ENCODE measurements around the gene FBXL7. TPM values are rescaled to one million over a fixed set of nuclear protein-coding genes. Genes with fewer than 3 reads are reported as not detected.

Gene FBXL7
- total RNA-seq, 1 experiment from 2014 or later: not detected

- Histone ChIP-seq H3K27me3 (ENCODE audit: control insufficient read depth, insufficient read depth, low read length) (no peaks in the 10 kb centered on the region), H3K4me1 (ENCODE audit: control insufficient read depth, insufficient read depth, low read length) (no peaks in the 10 kb centered on the region), H3K27ac (ENCODE audit: low read length) (no peak overlapping the region), H3K36me3 (ENCODE audit: control insufficient read depth, insufficient read depth, low read length) (no peaks in the 10 kb centered on the region), H3K9me3 (ENCODE audit: control insufficient read depth, insufficient read depth, low read depth, low read length) (no peaks in the 10 kb centered on the region), H3K4me3 (ENCODE audit: low read depth in 2 of 2, low read length in 2 of 2) (no peak overlapping the region)
- ATAC-seq: no peak
- intact Hi-C loops (cut with micrococcal nuclease; ENCODE audit: unreplicated experiment): no loop called here
- in situ Hi-C loops (cut with HindIII; ENCODE audit: low pct_unique_long_range_greater_than_20kb, low sequenced_read_pairs): no loop called here
- TF ChIP-seq TCF7L2 (IDR thresholded peaks at IDR 0.05; ENCODE audit: low read depth, low read length) (no peak), POLR2AphosphoS5 (IDR thresholded peaks at IDR 0.05; ENCODE audit: low read depth, low read length) (no peak), CTCF (IDR thresholded peaks at IDR 0.05) (no peak), REST (IDR thresholded peaks at IDR 0.05; ENCODE audit: insufficient read depth in 1 of 2, low read depth in 2 of 2, low read length in 1 of 2) (no peak), SIN3A (IDR thresholded peaks at IDR 0.05; ENCODE audit: borderline replicate concordance, insufficient read depth, low read depth, low read length) (no peak)
- POLR2A ChIA-PET: no interaction called here
- no peak for DNase-seq (ENCODE audit: low read depth, low spot score)
- CTCF ChIA-PET: no interaction called here
- no TSS peak for BruUV-seq (replicated peaks)
Measured at GRCh38 chr5:15740383-15740782, 240.4 kb downstream of the FBXL7 start.

- H3K27me3 ChIP-seq (ENCODE audit: control insufficient read depth, insufficient read depth, low read length): no peaks in the 10 kb centered on the region
- ATAC-seq (no peak), DNase-seq (ENCODE audit: low read depth, low spot score) (no peak)
- BruUV-seq (replicated peaks): no TSS peak
- no peaks in the 10 kb centered on the region for H3K36me3 ChIP-seq (ENCODE audit: control insufficient read depth, insufficient read depth, low read length)
- H3K27ac ChIP-seq (ENCODE audit: low read length): no peak overlapping the region
- in situ Hi-C loops (cut with HindIII; ENCODE audit: low pct_unique_long_range_greater_than_20kb, low sequenced_read_pairs) (no loop called here), intact Hi-C loops (cut with micrococcal nuclease; ENCODE audit: unreplicated experiment) (no loop called here)
- no peaks in the 10 kb centered on the region for H3K4me1 ChIP-seq (ENCODE audit: control insufficient read depth, insufficient read depth, low read length)
- no peak for TF ChIP-seq CTCF (IDR thresholded peaks at IDR 0.05)
- H3K9me3 ChIP-seq (ENCODE audit: control insufficient read depth, insufficient read depth, low read depth, low read length): no peaks in the 10 kb centered on the region
- POLR2A ChIA-PET: no interaction called here
- CTCF ChIA-PET: no interaction called here
- no peak overlapping the region for H3K4me3 ChIP-seq (ENCODE audit: low read depth in 2 of 2, low read length in 2 of 2)
Measured at GRCh38 chr5:15741591-15741990, 241.6 kb downstream of the FBXL7 start.

- H3K27ac ChIP-seq (ENCODE audit: low read length): no peak overlapping the region
- POLR2A ChIA-PET: no interaction called here
- no peaks in the 10 kb centered on the region for H3K36me3 ChIP-seq (ENCODE audit: control insufficient read depth, insufficient read depth, low read length)
- no peaks in the 10 kb centered on the region for H3K4me1 ChIP-seq (ENCODE audit: control insufficient read depth, insufficient read depth, low read length)
- in situ Hi-C loops (cut with HindIII; ENCODE audit: low pct_unique_long_range_greater_than_20kb, low sequenced_read_pairs): no loop called here
- CTCF ChIA-PET: no interaction called here
- intact Hi-C loops (cut with micrococcal nuclease; ENCODE audit: unreplicated experiment): no loop called here
- no peaks in the 10 kb centered on the region for H3K27me3 ChIP-seq (ENCODE audit: control insufficient read depth, insufficient read depth, low read length)
- BruUV-seq (replicated peaks): no TSS peak
- DNase-seq (ENCODE audit: low read depth, low spot score): no peak
- no peak overlapping the region for H3K4me3 ChIP-seq (ENCODE audit: low read depth in 2 of 2, low read length in 2 of 2)
- no peak for ATAC-seq
- no peaks in the 10 kb centered on the region for H3K9me3 ChIP-seq (ENCODE audit: control insufficient read depth, insufficient read depth, low read depth, low read length)
- no peak for TF ChIP-seq POLR2AphosphoS5 (IDR thresholded peaks at IDR 0.05; ENCODE audit: low read depth, low read length)
- no peak for TF ChIP-seq TCF7L2 (IDR thresholded peaks at IDR 0.05; ENCODE audit: low read depth, low read length)
- TF ChIP-seq CTCF (IDR thresholded peaks at IDR 0.05): no peak
- no peak for TF ChIP-seq SIN3A (IDR thresholded peaks at IDR 0.05; ENCODE audit: borderline replicate concordance, insufficient read depth, low read depth, low read length)
- TF ChIP-seq REST (IDR thresholded peaks at IDR 0.05; ENCODE audit: insufficient read depth in 1 of 2, low read depth in 2 of 2, low read length in 1 of 2): no peak
Measured at GRCh38 chr5:15746833-15747232, 246.9 kb downstream of the FBXL7 start.

All from Panc1 (cell line).